Left ventricle myocardium superior (tissue), 1 donor: Measurements from ENCODE around the gene STAT4. TPM values are rescaled to one million over a fixed set of nuclear protein-coding genes. Genes with fewer than 3 reads are reported as not detected.
A peak's percentile ranks its signal among the peaks of the same experiment; 100 is the strongest.

Source experiments
- ATAC-seq: fragments of 200-7000 bp; cut with Tn5 transposase; one replicate; pipeline ENCODE4 v1.9.1; 2020; ENCODE audit warnings: mild to moderate bottlenecking, moderate library complexity
- DNase-seq: peaks from one replicate; pipeline ENCODE4 v3.0.0-alpha.2; 2020
- intact Hi-C: fragments of 100-400 bp; cut with micrococcal nuclease; formaldehyde crosslinking; loops from one replicate; pipeline ENCODE4 v1.11.0; 2022
- total RNA-seq: library from RNA; stranded (reverse); fragmentation: NEBNext Ultra II Directional; extraction: Animal tissue kit (Norgen Biotek cat#: 25700); gene quantifications from one replicate; pipeline ENCODE4 v1.2.1, GENCODE V29; 2021
- donor health status: DM: no; HTN: yes; CAD: no; lungs with severe emphysema.

The STAT4 gene
- total RNA-seq, 1 donor from 2014 or later = 0.57 TPM

DNA sequence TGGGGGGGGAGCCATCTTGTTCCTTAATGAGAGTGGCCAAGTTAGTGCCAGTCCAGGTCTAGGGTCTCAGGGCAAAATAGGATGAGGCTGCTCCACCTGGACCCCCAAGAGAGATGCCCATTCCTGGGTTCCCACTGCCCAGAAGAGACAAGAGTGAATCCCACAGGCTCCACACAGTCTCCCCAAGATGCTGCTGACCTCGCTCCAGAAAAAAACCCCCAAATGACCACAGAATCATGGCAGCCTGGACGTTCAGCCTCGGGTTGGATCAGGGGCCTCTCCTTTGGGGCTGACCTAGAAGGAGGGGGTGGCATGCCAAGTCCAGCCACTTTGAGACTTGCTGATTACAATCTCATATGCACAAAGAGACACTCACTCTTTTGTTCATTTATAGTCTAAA is 161.9 kb downstream of the STAT4 start:
- DNase-seq = no peak
- ATAC-seq = no peak
- intact Hi-C loops = no loop called here

DNA sequence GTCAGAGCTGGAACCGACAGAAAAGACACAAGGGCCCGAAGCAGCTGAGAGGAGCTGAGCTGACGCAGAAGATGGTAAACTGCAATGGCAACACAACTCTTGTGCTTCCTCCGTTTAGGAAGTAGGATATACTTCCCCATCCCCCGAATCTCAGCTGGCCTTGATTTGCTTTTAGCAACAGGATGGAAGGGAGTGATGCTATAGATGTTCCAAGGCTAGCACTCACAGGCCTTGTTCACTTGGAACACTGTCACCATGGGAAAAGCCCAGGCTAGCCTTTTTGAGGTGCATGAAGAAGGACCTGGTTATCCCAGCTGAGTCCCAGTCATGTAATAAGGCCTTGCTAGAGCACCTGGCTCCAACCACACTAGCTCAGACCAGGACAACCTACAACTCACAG is 162.9 kb downstream of the STAT4 start:
- intact Hi-C loops = no loop called here
- ATAC-seq = no peak
- no peak for DNase-seq

- intact Hi-C loops = no loop called here
- ATAC-seq (no peak), DNase-seq (no peak)
These were observed 163.7 kb downstream of the STAT4 start for GRCh38 chr2:190987116-190987515.

- intact Hi-C loops = no loop called here
- ATAC-seq (no peak), DNase-seq (no peak)
These were observed 164.4 kb downstream of the STAT4 start for GRCh38 chr2:190986221-190986953.

DNA sequence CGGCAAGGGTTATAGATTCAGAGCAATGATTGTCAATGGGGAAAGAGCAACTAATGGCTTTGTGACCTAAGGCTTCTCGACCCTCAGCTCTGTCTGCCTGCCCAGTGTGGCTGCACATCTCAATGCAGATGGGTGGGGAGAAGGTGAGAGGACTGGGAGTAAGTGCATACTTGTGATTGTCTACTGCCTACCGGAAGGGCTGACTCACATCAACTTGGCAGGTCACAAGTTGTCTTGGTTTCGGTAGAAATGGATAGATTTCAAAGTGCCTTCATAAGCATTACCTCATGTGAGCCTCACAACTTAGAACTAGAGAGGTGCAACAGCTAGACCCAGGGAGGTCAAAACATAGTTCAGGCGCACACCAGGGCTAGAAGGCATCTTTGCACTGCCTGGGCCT is 166.2 kb downstream of the STAT4 start:
- no peak for DNase-seq
- intact Hi-C loops = no loop called here
- no peak for ATAC-seq

GRCh38 chr2:190982262-190983034 is 168.3 kb downstream of the STAT4 start:
- DNase-seq (no peak), ATAC-seq (no peak)
- intact Hi-C loops = no loop called here

- no peak for ATAC-seq
- no peak for DNase-seq
- intact Hi-C loops = no loop called here
These were observed 169.1 kb downstream of the STAT4 start for GRCh38 chr2:190981733-190982132.

GRCh38 chr2:190981333-190981732 is 169.5 kb downstream of the STAT4 start:
- ATAC-seq (no peak), DNase-seq (no peak)
- intact Hi-C loops = no loop called here

GRCh38 chr2:190980630-190981209 is 170.1 kb downstream of the STAT4 start:
- intact Hi-C loops = no loop called here
- ATAC-seq (no peak), DNase-seq (no peak)

DNA sequence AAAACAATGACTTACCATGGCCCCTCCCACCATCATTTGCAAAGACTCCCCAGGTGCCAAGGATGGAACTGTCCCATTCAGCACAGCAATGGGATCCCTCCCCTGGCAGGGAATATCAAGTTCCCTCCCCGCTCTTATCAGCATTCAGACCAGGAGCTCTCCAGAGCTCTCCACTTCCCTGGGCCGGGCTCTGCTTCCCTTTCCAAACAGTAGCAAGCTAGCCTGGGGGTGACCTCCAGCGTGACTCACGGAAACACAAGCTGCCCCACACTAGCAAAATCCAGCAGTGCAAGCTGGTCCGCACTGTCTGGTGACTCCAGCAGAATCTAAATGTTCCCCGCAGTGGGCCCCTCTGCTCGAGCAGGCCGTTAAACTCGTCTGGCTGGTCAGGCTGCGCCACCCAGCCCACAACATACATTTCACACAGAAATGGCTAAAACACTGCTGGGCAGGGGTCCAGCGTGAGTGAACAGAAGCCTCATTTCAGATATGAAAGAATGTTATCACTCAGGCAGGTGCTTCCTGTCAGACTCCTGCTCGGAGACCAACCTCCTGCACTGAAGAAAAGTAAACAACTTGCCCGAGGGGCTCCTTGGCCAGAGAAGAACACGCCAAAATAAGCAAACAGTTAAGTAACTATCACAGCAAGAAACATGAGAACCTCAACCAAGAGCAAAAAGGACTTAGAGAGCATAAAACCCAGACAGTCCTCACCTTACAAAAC is 170.7 kb downstream of the STAT4 start:
- ATAC-seq (peak; percentile 97), DNase-seq (peak; percentile 84)
- intact Hi-C loops = no loop called here

Other genes with a start within 250 kb of the STAT4 start
- gene STAT1, start 136.8 kb downstream of the STAT4 start, total RNA-seq = 38.3 TPM
- 16.0 TPM for gene MYO1B, start 94.4 kb upstream of the STAT4 start, total RNA-seq